HG03469 (cell line): ENCODE results near the gene ZNF525.
"Not testable (repeated sequence)": the region's sequence is repeated elsewhere in the genome, so short reads cannot be mapped to it uniquely, and the experiment has no call there.

Experiments
- ATAC-seq: cut with Tn5 transposase; IDR thresholded peaks from one replicate; pipeline ENCODE4 v1.9.1; 2021; ENCODE audit warnings: mild to moderate bottlenecking, moderate library complexity, moderate number of reproducible peaks; ENCODE audit not compliant: unreplicated experiment

ZNF525 gene

GRCh38 chr19:53394974-53395839 is 29.7 kb downstream of the ZNF525 start, which contains the start of gene ZNF765:
Gene ZNF765, plus strand, starts transcription at chr19:53395149. Its CDS starts 2,867 bp downstream, at chr19:53398016.
- no peak for ATAC-seq

- ATAC-seq: not testable (repeated sequence)
Measured at GRCh38 chr19:53395840-53396524, 30.5 kb downstream of the ZNF525 start.

DNA sequence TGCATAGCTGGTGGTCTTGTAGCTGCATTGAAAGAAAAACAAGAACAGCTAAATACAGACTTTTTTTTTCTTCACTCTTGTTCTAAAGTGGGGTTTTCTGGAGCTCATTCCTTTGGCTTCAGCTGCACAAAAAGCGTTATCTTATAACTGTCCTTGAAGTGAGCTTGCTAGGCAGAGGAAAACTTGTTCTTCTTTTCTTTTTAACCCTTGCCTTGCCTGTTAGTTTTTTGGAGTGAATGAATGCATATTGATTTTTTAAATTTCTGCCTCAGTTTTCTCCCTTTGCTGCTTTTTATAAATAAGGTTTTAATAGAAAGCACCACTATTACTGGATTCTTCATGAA is 31.0 kb downstream of the ZNF525 start:
- no peak for ATAC-seq

- not testable (repeated sequence) for ATAC-seq
Measured at GRCh38 chr19:53397918-53398317, 32.4 kb downstream of the ZNF525 start.

DNA sequence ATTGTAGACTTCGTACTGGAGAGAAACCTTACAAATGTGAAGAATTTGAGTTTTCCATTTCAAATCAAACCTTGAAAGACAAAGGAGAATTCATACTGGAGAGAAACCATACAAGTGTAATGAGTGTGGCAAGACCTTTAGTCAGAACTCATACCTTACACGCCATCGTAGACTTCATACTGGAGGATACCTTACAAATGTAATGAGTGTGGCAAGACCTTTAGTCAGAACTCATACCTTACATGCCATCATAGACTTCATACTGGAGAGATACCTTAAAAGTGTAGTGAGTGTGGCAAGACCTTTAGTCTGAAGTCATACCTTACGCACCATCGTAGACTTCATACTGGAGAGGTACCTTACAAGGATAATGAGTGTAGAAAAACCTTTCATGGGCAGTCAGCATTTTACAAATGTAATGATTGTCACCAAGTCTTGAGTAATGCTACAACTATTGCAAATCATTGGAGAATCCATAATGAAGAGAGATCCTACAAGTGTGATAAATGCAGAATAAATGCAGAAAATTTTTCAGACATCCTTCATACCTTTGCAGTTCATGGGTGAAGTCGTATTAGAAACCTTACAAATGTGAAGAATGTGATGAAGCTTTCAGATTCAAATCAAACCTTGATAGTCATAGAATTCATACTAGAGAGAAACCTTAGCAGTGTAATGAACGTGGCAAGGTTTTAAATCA is 44.1 kb downstream of the ZNF525 start:
- no peak for ATAC-seq

GRCh38 chr19:53420520-53421315 is 55.2 kb downstream of the ZNF525 start:
- not testable (repeated sequence) for ATAC-seq

DNA sequence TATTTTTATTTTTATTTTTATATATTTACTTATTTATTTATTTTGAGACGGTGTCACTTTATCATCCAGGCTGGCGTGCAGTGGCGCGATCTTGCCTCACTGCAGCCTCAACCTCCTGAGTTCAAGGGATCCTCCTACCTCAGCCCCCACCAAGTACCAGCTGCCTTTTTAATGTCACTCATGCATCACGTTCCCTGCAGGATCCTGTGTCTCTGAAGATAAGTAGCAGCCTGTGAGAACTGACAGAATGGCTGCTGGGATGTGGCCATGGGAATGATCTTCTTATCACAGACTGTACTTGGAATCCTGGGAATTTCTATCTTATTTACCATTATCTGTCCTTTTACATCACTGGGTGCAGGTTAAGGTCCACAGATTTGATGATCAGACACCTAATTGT is 57.0 kb downstream of the ZNF525 start:
- ATAC-seq: no peak

GRCh38 chr19:53423074-53423473 is 57.6 kb downstream of the ZNF525 start:
- not testable (repeated sequence) for ATAC-seq

GRCh38 chr19:53423680-53424079 is 58.2 kb downstream of the ZNF525 start:
- not testable (repeated sequence) for ATAC-seq

DNA sequence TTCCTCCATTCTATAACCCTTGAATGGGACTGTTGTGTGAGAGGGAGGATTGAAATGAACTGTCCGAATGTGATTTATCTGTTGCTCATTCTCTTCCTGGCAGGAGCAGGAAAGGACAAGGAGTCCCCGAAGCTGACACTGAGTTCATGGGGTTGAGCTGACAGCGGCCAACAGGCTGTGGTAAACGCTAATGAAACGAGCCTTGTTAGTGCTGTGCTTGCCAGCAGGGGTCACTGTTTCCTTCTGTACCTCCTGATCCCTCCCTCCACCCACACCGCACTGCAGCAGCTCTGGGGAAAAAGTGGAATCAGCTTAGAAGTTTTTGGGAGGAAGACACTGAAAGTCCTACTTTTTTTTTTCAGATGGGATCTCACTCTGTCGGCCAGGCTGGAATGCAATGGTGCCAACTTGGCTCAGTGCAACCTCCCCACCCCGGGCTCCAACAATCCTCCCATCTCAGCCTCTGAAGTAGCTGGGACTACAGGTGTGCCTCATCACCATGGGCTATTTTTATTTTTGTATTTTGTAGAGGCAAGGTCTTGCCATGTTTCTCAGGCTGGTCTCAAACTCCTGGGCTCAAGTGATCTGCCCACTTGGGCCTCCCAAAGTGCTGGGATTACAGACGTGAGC is 59.6 kb downstream of the ZNF525 start:
- no peak for ATAC-seq

- ATAC-seq: peak; percentile 84
Measured at GRCh38 chr19:53431399-53432087, 66.0 kb downstream of the ZNF525 start, which contains the start of gene ZNF761. Gene ZNF761, plus strand, starts transcription at chr19:53431984. Its CDS starts 15,285 bp downstream, at chr19:53447269.

DNA sequence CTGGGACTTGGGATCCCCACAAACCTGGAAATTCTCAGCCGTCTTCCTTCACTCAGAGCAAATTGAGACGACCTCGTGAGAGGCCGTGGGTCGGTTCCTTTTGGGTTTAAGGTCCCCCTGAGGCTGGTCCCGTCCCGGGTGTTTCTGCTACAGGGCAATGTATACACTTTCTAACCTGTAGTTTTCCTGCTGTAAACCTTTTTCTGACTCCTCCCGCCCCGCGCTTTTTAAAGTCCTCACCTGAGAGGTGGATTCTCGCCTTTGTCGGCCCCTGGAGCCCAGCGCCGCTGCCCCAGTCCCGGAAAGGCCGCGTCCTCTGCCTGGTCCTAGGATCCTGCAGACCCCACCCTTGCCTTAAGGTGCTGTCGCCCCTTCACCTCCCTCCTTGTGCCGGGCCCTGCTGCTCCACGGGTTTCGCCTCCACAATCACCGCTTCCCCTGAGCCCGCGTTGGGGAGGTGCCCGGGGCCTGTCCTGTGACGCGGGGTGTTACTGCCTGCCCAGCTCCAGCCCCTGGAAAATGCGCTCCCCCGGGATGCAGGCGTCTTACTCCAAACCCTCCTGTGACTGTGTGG is 66.7 kb downstream of the ZNF525 start:
- peak; percentile 12 for ATAC-seq
